ENCODE results near the gene ANKRD45. TPM values are rescaled to one million over a fixed set of nuclear protein-coding genes. Genes with fewer than 3 reads are reported as not detected.

ANKRD45 gene
- polyA plus RNA-seq, 1 experiment = 0.29 TPM

DNA sequence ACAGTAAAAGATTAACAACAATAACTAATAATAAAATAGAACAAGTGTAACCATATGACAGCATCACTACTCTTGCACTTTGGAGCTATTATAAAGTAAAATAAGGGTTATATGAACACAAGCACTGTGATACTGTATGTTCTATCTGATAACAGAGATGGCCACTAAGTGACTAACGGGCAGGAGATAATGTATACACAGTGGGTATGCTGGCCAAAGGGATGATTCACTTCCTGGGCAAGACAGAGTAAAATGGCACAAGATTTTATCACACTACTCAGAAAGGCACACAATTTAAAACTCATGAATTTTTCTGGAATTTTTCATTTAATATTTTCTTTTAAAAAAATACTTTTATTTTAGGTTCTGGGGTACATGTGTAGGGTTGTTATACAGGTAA is 79.1 kb downstream of the ANKRD45 start:
- no peak overlapping the region for H3K27ac ChIP-seq (ENCODE audit: low read depth, low read length)
- ChIA-PET POLR2A (no interaction called here), CTCF (no interaction called here)
- TF ChIP-seq, protein P1, sequence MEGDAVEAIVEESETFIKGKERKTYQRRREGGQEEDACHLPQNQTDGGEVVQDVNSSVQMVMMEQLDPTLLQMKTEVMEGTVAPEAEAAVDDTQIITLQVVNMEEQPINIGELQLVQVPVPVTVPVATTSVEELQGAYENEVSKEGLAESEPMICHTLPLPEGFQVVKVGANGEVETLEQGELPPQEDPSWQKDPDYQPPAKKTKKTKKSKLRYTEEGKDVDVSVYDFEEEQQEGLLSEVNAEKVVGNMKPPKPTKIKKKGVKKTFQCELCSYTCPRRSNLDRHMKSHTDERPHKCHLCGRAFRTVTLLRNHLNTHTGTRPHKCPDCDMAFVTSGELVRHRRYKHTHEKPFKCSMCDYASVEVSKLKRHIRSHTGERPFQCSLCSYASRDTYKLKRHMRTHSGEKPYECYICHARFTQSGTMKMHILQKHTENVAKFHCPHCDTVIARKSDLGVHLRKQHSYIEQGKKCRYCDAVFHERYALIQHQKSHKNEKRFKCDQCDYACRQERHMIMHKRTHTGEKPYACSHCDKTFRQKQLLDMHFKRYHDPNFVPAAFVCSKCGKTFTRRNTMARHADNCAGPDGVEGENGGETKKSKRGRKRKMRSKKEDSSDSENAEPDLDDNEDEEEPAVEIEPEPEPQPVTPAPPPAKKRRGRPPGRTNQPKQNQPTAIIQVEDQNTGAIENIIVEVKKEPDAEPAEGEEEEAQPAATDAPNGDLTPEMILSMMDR (IDR thresholded peaks at IDR 0.05; ENCODE audit: low read depth, low read length) = no peak
- H3K9me3 ChIP-seq (ENCODE audit: control insufficient read depth, insufficient read depth, low read length) = no peaks in the 10 kb centered on the region
- H3K4me3 ChIP-seq (ENCODE audit: low read depth, low read length) = no peak overlapping the region
- no peak for DNase-seq (ENCODE audit: low read depth, low spot score)
- H3K27me3 ChIP-seq (ENCODE audit: control insufficient read depth, insufficient read depth, low read length) = no peaks in the 10 kb centered on the region

DNA sequence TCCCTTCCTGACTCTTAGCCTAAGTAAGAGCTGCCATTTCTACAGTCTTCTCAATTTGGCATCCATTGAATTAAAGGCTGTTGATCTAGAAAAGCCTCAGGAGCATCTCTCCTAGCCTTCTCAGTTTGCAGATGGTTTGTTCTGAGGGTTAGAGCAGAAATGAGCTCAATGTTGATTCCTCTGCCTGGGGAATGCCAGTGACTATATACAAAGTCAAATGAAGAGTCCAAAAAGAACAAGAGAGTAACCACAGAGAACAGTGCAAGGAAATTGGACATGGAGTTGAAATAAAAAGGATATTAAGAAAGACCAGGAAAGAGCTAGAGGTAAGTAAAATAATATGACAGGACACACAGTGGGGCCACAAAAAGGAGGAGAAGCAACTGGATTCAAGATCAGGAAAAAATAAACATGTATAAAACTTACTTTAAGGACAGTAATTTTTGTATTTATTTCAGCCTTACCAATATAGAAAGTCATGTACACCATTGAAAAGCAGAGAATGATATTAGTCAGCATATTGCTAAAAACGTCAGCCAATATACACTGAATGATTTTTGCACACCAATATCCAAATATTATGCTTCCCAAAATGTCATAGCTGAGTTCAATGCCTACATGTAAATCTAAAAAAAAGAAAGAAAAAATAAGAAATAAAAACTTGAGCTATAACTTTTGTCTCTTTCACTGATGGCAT is 88.1 kb downstream of the ANKRD45 start:
- CTCF ChIA-PET = interaction anchor here (0.5 kb wide), 1 partner anchor 190 kb away, joined by 12 read pairs; no protein-coding TSS in a partner anchor
- no peak for DNase-seq (ENCODE audit: low read depth, low spot score)

DNA sequence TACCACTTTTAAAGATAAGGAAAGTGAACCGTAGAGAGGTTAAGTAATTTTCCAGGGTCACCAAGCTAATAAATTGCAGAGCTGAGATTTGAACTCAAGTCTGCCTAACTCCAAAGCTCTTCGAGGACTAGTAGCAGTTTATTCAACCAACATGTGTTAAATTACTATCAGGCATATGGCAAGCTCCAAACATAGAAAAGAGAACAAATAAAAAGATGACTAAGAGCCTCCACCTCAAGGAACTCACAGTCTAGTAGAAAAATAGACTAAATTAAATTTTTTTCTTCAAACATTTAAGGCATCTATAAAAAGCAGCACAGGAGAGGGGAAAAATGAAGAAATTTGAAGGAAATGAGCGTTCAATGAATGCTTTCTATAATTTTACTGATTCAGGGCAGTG is 89.0 kb downstream of the ANKRD45 start:
- Histone ChIP-seq H3K27ac (ENCODE audit: low read depth, low read length) (no peak overlapping the region), H3K27me3 (ENCODE audit: control insufficient read depth, insufficient read depth, low read length) (peaks cover 3% of the 10 kb centered on the region), H3K9me3 (ENCODE audit: control insufficient read depth, insufficient read depth, low read length) (no peaks in the 10 kb centered on the region), H3K4me3 (ENCODE audit: low read depth, low read length) (no peak overlapping the region)
- ChIA-PET POLR2A (no interaction called here), CTCF (no interaction called here)
- TF ChIP-seq, protein P1 (IDR thresholded peaks at IDR 0.05; ENCODE audit: low read depth, low read length) = no peak
- DNase-seq (ENCODE audit: low read depth, low spot score) = no peak

More for the DNA sequence above, 88.1 kb downstream of the ANKRD45 start:
- POLR2A ChIA-PET = interaction anchor here (0.6 kb wide), 1 partner anchor 385 kb away, joined by 4 read pairs; no protein-coding TSS in a partner anchor
- Histone ChIP-seq H3K9me3 (ENCODE audit: control insufficient read depth, insufficient read depth, low read length) (no peaks in the 10 kb centered on the region), H3K27me3 (ENCODE audit: control insufficient read depth, insufficient read depth, low read length) (peaks cover 3% of the 10 kb centered on the region), H3K27ac (ENCODE audit: low read depth, low read length) (no peak overlapping the region), H3K4me3 (ENCODE audit: low read depth, low read length) (no peak overlapping the region)
- TF ChIP-seq, protein P1 (IDR thresholded peaks at IDR 0.05; ENCODE audit: low read depth, low read length) = no peak

DNA sequence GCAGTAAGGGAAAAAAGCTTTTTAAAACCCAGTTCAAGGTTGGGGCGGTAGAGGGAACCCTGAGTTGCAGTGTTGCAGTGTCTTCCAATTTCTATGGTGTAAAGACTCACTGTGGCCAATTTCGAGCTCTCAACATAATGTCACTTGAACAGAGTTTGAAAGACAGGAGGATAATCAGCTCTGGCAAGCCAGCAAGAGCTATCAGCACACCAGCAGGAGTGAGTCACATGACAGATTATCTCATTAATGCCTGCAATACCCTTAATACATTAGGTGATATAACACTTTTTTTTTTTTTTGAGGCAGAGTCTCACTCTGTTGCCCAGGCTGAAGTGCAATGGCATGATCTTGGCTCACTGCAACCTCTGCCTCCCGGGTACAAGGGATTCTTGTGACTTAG is 89.6 kb downstream of the ANKRD45 start:
- no peak for DNase-seq (ENCODE audit: low read depth, low spot score)
- Histone ChIP-seq H3K27me3 (ENCODE audit: control insufficient read depth, insufficient read depth, low read length) (peaks cover 3% of the 10 kb centered on the region), H3K4me3 (ENCODE audit: low read depth, low read length) (no peak overlapping the region), H3K27ac (ENCODE audit: low read depth, low read length) (no peak overlapping the region), H3K9me3 (ENCODE audit: control insufficient read depth, insufficient read depth, low read length) (no peaks in the 10 kb centered on the region)
- POLR2A ChIA-PET = no interaction called here
- CTCF ChIA-PET = interaction anchor here (0.6 kb wide), 1 partner anchor 1237 kb away, joined by 8 read pairs; no protein-coding TSS in a partner anchor
- TF ChIP-seq, protein P1 (IDR thresholded peaks at IDR 0.05; ENCODE audit: low read depth, low read length) = no peak

DNA sequence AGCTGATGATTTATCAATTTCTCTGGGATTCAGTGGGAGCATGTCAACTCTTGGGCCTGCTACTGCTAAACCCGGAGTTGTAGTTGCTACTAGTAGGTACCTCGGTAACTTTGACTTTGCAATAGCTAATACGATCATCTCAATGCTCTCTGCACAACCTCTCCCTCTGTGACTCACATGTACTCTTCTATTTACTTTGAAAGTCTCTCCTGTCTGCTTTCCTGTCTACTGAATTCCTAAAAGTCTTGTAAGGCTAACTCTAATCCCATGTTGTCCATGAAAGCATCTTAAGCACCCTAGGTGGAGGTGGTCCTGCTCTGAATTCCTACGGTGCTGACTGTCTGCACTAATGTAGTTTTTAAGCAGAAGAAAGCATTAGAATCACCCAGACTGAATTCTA is 96.1 kb downstream of the ANKRD45 start:
- H3K4me3 ChIP-seq (ENCODE audit: low read depth, low read length) = no peak overlapping the region
- H3K27me3 ChIP-seq (ENCODE audit: control insufficient read depth, insufficient read depth, low read length) = peaks cover under 1% of the 10 kb centered on the region
- POLR2A ChIA-PET = no interaction called here
- no peak overlapping the region for H3K27ac ChIP-seq (ENCODE audit: low read depth, low read length)
- DNase-seq (ENCODE audit: low read depth, low spot score) = no peak
- no peaks in the 10 kb centered on the region for H3K9me3 ChIP-seq (ENCODE audit: control insufficient read depth, insufficient read depth, low read length)
- TF ChIP-seq, protein P1 (IDR thresholded peaks at IDR 0.05; ENCODE audit: low read depth, low read length) = no peak
- CTCF ChIA-PET = no interaction called here
